NCI-H748 (cell line): ENCODE results near the gene PSG3.
"Not testable (repeated sequence)": the region's sequence is repeated elsewhere in the genome, so short reads cannot be mapped to it uniquely, and the experiment has no call there.

Experiments used
- DNase-seq: peaks from one replicate; lab custom pipeline; 2025; ENCODE audit not compliant: unreplicated experiment; lab: John Stamatoyannopoulos, UW

The PSG3 gene

DNA sequence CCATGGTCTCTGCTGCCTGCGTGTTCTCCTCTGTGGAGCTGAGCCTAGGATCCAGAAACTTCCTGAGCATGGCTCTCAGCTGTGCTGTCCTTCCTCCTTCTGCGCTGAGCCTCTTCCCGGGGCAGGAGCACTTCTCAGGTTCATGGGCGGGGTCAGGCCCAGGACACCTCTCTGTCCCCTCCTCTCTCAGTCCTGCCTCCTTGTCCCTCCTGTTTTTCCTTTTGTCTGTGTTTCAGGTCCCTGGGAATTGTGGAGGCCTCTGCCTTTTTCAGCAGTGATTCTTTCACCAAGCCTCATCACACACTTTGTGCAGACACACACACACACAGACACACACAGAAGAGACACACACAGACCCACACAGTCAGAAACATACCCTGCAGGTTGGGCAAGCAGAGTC, at the start of gene PSG3:
Gene PSG3, minus strand, starts transcription at position 101 of the 400 bp plus-strand sequence. Its CDS starts 97 bp downstream, at position 4.
- DNase-seq: not testable (repeated sequence)

DNA sequence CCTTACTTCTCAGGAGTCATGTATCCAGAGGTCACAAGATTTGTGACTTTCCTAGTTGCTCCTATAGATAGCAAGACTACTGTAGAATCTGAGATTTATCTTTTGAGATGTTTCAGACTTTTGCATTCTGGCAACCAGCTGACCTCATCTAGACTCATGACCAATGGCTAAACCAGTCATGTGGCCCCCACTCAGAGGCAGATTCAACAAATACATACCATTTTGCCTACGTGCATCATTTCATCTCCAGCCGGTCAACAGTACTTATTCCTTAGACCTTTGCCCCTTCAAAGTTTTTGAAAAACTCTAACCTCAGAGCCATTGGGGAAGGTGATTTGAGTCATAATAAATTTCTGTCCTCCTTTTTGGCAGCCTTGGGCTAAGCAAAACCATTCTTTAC, 48.5 kb upstream of the PSG3 start:
- DNase-seq: not testable (repeated sequence)

DNA sequence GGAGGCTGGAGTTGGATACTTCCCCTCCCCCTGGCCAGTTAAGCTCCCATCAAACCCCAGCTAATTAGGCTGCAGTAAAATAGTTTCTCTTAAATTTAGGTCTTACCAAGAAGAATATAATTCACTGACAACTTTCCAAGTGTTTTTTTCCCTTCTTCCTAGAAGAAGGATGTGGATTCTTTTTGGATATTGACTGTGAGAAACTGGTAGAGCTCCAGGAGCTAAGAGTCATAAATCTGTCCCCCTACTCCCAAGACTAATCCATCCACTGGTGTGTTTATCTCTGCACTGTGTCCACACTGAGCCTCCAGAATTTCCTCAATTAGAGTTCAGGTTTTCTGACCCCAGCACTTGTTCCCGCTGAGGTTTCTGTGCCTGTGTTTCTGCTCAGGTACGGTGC, 47.5 kb upstream of the PSG3 start:
- peak; percentile 29 for DNase-seq

DNA sequence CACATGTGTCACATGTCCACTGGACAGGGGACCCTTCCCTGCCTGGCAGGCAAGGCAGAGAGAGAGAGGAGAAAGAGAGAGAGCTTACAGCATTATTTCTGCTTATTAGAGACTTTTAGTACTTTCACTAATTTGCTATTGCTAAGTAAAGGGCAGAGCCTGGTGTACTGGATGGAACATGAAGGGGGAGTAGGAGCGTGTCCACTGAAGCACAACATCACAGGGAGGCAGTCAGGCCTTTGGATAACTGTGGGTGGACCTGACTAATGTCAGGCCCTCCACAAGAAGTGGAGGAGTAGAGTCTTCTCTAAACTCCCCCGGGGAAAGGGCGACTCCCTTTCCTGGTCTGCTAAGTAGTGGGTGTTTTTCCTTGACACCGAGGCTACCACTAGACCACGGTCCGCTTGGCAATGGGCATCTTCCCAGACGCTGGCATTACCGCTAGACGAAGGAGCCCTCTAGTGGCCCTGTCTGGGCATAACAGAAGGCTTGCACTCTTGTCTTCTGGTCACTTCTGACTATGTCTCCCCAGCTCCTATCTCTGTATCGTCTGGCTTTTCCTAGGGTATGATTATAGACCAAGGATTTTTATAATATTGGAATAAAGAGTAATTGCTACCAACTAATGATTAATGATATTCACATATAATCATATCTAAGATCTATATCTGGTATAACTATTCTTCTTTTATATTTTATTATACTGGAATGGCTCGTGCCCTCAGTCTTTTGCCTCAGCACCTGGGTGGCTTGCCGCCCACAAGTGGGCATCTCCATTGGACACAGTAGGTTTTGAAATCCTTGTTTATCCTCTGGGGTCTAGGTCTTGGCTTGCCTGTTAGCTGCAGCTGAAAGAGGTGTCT, 36.7 kb upstream of the PSG3 start:
- DNase-seq: peak; percentile 81

DNA sequence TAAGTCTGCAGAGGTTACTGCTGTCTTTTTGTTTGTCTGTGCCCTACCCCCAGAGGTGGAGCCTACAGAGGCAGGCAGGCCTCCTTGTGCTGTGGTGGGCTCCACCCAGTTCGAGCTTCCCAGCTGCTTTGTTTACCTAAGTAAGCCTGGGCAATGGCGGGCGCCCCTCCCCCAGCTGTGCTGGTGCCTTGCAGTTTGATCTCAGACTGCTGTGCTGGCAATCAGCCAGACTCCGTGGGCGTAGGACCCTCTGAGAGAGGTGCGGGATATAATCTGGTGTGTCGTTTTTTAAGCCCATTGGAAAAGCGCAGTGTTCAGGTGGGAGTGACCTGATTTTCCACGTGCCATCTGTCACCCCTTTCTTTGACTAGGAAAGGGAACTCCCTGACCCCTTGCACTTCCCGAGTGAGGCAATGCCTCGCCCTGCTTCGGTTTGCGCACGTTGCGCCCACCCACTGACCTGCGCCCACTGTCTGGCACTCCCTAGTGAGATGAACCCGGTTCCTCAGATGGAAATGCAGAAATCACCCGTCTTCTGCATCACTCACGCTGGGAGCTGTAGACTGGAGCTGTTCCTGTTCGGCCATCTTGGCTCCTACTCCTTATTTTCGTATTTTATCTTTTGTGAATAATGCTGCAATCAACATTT, 34.4 kb upstream of the PSG3 start:
- DNase-seq: peak; percentile 92

DNA sequence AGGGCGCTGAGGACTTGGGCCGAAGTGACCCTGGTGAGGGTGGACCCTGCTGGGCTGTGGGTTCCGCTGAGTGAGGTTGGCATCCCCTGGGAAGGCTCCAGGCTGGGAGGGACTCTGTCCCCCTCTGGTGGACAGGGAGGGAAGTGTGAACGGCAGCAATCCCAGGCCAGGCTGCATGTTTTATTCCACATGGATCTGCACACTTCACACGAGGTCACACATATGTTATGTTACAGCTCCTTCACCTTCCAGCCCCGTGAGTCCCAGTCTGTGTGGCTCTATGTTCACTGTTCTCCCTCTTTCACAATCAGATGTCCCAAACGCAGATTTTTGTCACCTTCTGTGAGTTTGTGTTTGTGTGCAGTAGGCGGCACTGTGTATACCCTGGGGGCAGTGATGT, 27.0 kb upstream of the PSG3 start:
- DNase-seq: not testable (repeated sequence)

DNA sequence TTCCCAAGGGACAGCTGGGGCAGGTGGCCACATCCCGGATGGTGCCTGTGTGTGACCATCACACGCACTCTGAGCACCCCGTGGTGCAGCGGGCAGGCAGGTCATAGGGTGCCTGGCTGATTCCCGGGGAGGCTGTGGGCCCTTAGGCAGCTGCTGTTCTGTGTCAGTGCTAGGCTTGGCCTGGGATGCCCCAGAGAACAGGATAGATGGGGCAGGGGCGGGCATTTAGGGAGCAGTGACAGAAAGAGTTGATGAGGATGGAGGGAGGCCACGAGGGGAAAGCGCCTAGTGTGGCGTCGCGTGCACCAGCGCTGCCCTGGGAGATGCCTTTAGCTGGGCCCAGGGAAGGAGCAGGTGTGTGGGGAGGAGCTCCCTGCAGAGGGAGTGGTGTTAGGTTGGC, 26.6 kb upstream of the PSG3 start:
- DNase-seq: not testable (repeated sequence)

DNA sequence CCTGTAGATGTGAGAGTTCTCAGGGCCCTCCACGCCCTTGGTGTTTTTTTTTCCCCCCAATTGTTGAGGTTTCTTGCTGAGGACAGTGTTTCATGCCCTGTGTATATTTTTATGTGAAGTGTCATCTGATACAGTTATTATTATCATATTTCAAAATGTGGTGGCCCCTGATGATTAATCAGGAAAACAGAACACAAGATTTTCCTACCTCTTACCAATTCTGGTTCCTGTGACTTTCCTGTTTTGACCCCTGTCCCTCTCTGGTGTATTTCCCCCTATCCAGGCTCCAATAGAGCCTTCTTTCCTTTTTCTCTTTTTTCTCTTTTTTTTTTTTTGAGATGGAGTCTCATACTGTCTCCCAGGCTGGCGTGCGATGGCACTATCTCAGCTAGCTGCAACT, 24.6 kb upstream of the PSG3 start:
- no peak for DNase-seq

DNA sequence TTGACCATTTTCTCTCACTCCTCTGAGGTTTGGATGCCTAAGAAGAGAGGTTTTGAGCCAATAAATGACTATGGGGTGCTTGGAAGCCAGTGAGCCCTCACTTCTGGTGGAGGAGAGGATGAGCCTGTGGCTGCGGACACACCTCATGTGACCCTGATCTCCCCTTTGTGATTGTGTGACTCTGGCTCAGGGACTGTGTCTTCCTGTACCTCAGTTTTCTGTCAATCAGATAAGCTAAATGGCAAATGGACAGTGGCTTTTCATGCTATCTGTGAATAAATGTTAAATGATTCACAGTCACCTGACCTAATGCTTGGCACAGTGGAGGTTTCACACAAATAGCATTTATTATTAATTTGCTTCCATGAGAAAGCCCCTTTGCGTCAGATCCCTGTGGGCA, 22.5 kb upstream of the PSG3 start:
- no peak for DNase-seq

DNA sequence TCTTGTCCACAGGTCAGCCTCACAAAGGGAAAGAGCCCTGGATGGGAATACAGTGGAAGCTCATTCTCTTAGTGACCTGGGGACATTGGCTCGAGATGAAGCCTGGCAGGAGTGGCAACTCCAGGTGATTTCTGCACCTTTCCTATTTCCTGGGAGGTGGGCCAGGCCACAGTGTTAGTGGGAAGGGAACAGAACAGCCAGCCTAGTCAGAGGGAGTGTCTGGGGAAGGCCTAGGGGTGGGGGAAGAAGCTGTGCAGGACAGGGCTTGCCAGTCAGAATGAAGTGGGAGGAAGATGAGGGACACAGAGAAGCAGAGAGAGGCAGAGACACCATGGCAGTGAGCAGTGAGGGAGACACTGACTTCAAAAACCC, 21.6 kb upstream of the PSG3 start:
- DNase-seq: not testable (repeated sequence)

DNA sequence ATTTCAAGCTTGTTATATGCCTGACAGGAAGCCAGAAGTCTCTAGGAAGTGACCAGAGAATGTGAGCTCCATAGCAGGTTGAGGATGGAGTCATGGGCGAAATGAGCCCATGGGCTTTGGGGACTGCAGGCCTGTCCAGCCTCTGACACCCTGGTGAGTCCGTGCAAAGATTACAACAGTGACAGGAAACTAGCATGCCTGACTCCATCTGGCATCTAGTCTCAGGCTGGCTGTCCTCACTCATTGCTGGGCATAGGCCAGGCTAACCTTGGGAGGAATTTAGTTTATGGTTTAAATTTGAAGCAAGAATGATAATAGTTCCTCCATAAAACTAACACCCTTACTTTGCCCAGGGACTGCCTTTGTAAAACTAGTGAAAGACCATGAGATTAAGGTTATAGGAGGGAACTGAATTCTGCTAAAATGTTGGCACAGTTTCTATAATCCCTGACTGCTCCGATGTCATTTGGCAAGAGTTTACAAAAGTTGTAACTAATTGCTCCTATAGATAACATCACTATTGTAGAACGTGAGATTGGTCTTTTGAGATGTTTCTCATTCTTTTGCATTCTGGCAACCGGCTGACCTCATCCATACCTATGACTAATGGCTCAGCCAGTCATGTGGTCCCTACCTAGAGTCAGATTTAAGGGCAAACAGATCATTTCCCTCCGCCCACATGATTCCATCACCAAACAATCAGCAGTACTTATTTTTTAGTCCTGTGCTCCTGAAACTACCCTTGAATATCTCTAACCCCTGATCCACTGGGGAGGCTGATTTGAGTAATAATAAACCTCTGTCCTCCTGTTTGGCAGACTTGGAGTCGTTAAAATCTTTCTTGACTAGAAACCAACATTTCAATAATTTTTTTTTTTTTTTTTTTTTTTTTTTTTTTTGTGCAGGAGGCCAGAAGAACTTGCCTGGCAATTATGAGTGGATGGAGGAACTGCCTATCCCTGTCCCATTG, 21.0 kb upstream of the PSG3 start:
- not testable (repeated sequence) for DNase-seq

DNA sequence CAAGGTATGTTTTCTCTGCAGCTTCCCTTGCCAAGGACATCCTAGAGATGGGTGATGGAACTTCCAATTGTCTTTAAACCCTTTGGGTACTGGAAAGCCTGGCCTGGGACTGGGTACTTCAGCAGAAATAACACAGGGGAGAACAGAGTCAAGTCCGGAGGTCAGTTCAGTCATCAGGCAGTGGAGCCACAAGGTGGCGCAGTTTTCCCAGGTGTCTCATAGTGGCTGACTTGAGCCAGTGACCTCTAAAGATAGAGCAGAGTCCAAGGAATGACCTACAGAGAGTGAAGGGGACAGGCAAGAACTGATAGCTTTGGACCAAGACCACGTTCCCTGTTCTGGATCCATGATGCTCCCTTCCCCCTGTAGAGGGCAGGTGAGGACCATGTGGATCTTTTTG, 18.4 kb upstream of the PSG3 start:
- not testable (repeated sequence) for DNase-seq

DNA sequence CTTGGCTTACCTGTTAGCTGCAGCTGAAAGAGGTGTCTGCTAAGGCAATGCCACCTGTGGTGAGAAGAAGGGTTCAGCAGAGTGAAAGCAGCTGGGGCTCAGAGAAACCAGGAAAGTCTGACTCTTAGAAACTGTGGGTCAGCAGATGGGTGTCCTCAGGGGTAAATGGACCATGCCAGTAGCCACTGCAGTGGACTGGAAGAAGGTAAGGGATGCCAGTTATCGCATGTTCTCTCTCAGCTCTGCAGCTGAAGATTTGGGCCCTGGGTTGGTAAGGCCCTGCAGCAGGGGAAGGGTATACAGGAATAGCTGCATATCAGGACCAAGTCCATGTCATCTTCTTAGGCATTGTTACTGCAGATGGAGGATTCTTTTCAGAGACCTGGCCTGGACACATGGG, 12.0 kb upstream of the PSG3 start:
- DNase-seq: not testable (repeated sequence)

DNA sequence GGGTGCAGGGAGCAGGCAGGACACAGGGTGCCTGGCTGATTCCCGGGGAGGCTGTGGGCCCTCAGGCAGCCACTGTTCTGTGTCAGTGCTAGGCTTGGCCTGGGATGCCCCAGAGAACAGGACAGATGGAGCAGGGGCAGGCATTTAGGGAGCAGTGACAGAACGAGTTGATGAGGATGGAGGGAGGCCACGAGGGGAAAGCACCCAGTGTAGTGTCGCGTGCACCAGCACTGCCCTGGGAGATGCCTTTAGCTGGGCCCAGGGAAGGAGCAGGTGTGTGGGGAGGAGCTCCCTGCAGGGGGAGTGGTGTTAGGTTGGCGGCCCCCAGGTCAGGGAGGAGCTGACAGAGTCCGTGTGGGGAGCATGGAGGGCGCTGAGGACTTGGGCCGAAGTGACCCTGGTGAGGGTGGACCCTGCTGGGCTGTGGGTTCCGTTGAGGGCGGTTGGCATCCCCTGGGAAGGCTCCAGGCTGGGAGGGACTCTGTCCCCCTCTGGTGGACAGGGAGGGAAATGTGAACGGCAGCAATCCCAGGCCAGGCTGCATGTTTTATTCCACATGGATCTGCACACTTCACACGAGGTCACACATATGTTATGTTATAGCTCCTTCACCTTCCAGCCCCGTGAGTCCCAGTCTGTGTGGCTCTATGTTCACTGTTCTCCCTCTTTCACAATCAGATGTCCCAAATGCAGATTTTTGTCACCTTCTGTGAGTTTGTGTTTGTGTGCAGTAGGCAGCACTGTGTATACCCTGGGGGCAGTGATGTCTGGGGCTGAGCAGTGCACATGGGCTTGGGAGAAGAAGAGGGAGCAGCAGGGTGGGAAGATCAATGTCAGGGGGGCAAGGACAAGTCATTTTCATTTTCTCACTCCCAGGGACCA, 1.7 kb upstream of the PSG3 start:
- DNase-seq: peak; percentile 55

DNA sequence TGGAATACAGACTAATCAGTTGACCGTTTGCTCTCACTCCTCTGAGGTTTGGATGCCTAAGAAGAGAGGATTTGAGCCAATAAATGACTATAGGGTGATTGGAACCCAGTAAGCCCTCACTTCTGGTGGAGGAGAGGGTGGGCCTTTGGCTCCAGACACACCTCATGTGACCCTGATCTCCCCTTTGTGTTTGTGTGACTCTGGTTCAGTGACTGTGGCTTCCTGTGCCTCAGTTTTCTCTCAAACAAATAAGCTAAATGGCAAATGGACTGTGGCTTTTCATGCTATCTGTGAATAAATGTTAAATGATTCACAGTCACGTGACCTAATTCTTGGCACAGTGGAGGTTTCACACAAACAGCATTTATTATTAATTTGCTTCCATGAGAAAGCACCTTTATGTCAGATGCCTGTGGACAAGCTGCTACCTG, 2.7 kb downstream of the PSG3 start:
- DNase-seq: not testable (repeated sequence)

DNA sequence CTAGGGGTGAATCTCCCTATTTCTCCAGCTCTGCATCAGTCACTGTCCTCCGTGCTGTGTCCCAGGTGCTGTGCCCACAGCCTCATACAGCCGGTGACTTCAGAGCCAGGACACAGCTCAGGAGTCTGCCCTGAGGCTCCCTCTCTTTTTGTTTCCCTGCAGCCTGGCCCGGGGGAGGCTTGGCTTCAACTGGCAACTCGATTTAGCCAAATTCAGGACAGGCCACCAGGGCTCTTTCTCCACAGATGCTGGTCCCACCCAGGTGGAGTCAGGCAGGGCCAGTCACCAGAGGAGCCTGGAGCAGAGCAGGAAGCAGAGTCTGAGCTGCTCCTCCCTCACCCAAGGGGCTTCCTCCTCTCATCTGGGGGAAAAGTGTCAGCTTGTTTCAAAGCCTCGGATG, 11.9 kb downstream of the PSG3 start:
- DNase-seq: not testable (repeated sequence)

DNA sequence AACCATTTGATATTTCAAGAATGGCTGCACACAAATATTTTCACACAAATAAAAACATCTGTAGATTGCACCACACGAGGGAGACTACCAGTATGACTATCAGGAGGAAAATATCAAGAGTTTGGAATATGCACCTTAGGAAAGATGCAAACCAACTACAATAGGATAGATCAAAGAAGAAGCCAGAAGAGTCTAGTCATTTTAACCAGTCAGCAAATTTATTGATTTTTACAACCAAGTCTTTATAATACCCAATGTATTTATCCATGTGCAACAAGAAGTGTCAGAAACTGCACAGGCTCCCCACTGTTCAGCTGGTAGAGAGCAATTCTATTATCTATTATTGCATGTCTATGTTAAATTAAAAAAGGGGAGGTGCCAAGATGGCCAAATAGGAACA, 26.3 kb downstream of the PSG3 start:
- not testable (repeated sequence) for DNase-seq

DNA sequence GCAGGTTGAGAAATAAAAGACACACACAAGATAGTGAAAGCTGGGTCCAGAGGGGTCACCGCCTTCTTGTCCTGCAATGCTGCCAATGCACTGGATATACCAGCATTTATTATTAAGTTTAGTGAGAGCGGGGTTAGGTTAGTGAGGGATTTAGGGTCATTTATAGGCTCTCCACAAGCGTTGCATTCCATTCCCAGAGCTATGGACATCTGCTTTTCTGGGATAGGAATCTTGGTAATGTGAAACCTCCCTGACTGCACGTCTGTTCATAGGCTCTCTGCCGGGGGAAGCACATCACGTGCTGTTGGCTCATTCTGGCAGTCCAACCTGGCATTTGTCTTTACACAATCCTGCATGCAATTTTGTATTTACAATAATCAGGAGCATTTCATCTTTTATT, 27.5 kb downstream of the PSG3 start:
- peak; percentile 47 for DNase-seq

DNA sequence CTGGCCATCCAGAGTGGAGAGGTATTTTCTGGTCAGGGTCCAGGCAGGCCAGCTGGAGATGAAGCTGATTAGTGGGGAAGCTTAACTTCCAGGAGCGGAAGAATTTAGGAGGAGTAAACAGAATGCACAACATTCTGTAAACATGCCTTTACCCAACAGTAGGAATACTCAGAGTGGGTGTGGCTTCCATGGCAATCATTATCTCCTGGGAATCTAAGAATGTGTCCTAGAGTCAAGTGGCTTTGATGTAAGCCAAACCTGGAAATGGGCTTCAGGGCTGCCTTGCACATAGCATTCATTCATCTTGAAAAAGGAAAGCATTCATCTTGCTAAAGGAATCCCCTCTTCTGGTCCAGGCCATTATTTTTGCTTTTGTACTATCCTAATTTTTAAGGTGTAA, 29.3 kb downstream of the PSG3 start:
- DNase-seq: not testable (repeated sequence)

DNA sequence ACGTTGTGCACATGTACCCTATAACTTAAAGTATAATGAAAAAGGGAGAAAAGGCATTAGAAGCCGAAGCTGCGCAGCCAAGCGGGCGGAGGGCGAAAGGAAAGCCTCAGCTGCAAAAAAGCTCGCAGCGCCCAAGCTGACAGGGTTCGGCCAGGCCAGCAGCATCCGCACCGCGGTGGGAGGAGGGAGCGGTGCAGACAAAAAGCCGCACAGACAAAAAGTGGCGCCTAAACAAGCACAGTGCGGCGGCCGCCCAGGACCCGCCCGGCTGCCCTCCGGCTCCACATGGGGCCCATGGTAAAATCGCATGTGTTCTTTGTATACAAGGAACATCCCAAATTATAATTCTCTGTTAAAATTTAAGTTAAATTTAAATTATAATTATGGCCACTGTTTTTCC, 42.4 kb downstream of the PSG3 start:
- peak; percentile 80 for DNase-seq
